HG03066 (cell line): ENCODE measurements around the gene ANO4.
"Not testable (repeated sequence)": the region's sequence is repeated elsewhere in the genome, so short reads cannot be mapped to it uniquely, and the experiment has no call there.

Experiments used
- ATAC-seq: cut with Tn5 transposase; IDR thresholded peaks from one replicate; pipeline ENCODE4 v1.9.1; 2021; ENCODE audit warnings: low read depth; ENCODE audit not compliant: unreplicated experiment

Gene ANO4

DNA sequence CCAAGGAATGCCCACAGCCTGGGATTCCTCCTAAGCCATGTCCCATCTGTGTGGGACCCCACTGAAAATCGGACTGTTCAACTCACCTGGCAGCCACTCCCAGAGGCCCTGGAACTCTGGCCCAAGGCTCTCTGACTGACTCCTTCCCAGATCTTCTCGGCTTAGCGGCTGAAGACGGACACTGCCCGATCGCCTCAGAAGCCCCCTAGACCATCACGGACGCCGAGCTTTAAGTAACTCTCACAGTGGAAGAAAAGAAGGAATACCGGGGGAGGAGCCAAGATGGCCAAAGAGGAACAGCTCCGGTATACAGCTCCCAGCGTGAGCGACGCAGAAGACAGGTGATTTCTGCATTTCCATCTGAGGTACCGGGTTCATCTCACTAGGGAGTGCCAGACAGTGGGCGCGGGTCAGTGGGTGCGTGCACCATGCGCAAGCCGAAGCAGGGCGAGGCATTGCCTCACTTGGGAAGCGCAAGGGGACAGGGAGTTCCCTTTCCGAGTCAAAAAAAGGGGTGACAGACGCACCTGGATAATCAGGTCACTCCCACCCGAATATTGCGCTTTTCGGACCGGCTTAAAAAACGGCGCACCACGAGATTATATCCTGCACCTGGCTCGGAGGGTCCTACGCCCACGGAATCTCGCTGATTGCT lies 351.3 kb downstream of the ANO4 start:
- not testable (repeated sequence) for ATAC-seq

DNA sequence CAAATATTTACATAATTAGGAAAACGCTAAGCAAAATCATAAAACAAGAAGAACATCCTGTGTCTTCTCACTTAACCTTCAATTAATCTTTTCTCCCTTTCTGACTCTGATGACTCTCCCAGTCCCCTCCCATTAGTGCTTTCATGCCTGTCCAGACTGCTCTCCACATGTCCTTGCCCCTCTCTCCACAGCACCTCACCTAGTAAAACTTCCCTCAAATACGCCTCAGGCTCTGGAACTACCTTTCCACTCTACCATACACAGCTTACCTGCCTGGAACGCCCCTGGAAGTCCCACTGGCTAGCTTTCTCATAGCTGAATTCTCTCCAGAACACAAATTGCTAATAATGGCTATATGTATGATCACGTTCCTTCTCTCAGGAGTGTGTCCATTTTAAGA lies 370.7 kb downstream of the ANO4 start:
- no peak for ATAC-seq

DNA sequence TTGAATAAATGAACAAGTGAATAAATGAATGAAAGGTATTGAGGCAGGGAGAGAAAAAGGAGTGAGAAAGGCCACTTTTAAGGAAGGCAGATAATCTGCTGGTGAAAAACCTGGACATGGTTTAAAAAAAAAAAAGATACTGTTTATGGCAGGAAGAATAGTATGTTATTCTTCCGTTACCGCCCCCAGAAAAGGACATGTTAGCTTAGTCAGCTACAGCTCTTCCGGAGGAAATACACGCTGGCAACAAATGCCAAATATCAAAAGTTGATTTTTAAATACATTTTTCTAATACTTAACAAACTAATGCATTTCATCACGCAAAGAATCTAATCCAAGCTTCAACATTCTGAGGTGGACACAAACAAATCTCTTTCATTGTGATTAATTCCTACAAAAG lies 372.3 kb downstream of the ANO4 start:
- ATAC-seq, result no peak

DNA sequence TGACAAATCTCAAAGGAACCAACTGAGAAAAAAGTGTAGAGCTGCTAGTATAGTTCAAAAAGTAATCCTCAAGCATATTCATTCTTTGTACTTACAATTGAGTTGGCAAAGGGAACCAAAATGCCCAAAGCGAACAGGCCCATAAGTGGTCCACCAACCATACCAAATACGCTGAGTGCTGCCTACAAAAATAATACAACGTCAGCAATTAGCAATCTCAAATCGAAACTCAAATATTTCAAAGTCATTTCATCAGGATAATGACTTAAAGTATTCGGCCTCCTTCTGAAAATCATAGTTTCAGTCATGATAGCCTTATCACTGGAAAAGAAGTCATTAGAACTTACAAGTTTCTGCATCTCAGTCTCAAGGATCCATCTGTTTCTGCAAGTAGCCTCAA lies 373.4 kb downstream of the ANO4 start:
- ATAC-seq, result no peak

DNA sequence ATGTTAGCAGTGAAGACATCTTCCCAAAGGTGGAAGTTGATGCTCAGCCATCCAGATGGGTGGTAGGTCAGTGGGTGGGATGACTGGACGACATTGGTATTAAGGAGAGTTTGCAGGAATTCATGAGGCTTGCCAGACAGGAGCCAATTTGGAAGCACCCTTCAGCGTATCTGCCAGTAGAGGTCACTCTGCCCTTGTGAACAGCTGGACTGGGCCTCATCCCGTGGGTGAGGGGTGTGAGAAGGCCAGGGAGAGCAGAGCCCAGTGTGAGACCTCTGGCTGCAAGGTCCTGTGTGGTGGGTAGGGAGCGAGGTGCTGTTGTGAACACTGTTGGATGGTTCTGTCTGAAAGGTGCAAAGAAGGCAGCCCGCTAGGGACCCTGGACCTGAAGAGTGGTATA lies 377.7 kb downstream of the ANO4 start:
- no peak for ATAC-seq

DNA sequence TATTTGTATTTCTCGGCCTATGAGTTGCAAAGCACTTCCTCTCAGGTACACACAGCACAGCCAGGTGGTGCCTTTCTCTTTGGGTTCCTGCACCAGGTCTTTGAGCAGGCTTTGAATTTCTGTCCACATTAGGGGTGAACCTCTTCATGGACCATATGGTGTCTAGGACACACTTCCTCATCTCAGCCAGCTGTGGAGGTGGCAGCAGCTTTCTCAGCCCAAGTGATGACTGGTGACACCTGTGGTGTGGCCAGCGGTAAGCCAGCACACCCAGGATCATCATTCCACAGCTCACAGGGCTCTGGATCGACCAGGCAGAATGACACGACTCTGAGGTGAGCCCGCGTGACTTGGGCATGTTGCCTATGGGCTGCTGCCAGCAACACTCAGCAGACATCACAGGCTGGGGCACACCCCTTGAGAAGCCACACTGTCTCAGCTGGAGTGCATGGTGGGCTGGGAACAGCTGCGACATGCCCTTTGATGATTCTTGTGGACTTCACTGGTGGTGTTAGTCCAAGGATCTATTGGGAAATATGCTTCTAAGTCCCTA lies 378.7 kb downstream of the ANO4 start:
- no peak for ATAC-seq

DNA sequence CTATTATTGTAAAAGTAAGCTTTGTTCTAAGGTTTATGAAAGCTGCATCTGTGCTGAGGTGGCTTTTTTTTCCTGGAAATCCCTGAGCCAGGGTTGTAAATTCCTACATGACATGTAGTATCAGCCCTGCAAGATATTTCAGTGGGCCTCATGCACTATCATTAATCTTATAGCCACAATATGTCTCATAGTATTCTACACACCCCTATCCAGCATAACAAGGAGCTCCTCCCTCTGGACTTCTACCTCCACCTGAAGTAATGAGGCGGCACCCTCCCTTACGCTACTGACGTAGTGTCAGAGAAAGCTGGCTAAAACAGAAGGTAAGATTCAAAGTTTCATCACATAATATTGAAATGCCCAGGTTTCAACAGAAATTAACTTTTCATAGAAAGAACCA lies 380.0 kb downstream of the ANO4 start:
- ATAC-seq, result no peak
